PFSK-1 (cell line): Measurements from ENCODE around the gene SBF1.

Experiments used
- FOXP2 ChIP-seq: optimal IDR thresholded peaks from 2 replicates; pipeline ENCODE3; 2011; ENCODE audit warnings: borderline replicate concordance, control low read depth, inconsistent platforms; ENCODE audit not compliant: insufficient read depth; ENCODE audit errors: extremely low read length, extremely low read depth
- POLR2AphosphoS5 ChIP-seq: IDR thresholded peaks from 2 replicates; pipeline ENCODE4 v1.6.1; 2012; ENCODE audit warnings: low read depth, mild to moderate bottlenecking, control low read depth, low read length, moderate library complexity
- SIN3A ChIP-seq: IDR thresholded peaks from 2 replicates; pipeline ENCODE4 v1.6.1; 2012; ENCODE audit warnings: mild to moderate bottlenecking, low read length, moderate library complexity, borderline replicate concordance; ENCODE audit not compliant: insufficient read depth
- TAF1 ChIP-seq: IDR thresholded peaks from 2 replicates; pipeline ENCODE4 v1.6.1; 2012; ENCODE audit warnings: low read length, control low read depth, borderline replicate concordance; ENCODE audit not compliant: insufficient read depth
- TF ChIP-seq, protein P1 (sequence below), 2 experiments: IDR thresholded peaks; 2 replicates each; pipeline versions ENCODE4 v1.6.1 to v1.8.0; 2011 to 2012; ENCODE audit warnings: low read depth in 2 of 2, low read length in 2 of 2, control low read depth in 1 of 2, inconsistent platforms in 1 of 2, mild to moderate bottlenecking in 1 of 2, moderate library complexity in 1 of 2; ENCODE audit not compliant: insufficient read depth in 1 of 2

The SBF1 gene

GRCh38 chr22:50517495-50518260 lies 42.8 kb upstream of the SBF1 start:
- no peak for TF ChIP-seq SIN3A
- TF ChIP-seq, protein P1, sequence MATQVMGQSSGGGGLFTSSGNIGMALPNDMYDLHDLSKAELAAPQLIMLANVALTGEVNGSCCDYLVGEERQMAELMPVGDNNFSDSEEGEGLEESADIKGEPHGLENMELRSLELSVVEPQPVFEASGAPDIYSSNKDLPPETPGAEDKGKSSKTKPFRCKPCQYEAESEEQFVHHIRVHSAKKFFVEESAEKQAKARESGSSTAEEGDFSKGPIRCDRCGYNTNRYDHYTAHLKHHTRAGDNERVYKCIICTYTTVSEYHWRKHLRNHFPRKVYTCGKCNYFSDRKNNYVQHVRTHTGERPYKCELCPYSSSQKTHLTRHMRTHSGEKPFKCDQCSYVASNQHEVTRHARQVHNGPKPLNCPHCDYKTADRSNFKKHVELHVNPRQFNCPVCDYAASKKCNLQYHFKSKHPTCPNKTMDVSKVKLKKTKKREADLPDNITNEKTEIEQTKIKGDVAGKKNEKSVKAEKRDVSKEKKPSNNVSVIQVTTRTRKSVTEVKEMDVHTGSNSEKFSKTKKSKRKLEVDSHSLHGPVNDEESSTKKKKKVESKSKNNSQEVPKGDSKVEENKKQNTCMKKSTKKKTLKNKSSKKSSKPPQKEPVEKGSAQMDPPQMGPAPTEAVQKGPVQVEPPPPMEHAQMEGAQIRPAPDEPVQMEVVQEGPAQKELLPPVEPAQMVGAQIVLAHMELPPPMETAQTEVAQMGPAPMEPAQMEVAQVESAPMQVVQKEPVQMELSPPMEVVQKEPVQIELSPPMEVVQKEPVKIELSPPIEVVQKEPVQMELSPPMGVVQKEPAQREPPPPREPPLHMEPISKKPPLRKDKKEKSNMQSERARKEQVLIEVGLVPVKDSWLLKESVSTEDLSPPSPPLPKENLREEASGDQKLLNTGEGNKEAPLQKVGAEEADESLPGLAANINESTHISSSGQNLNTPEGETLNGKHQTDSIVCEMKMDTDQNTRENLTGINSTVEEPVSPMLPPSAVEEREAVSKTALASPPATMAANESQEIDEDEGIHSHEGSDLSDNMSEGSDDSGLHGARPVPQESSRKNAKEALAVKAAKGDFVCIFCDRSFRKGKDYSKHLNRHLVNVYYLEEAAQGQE (IDR thresholded peaks at IDR 0.05; ENCODE audit: insufficient read depth in 1 of 2, low read depth in 2 of 2, low read length in 2 of 2): no peak
- TF ChIP-seq POLR2AphosphoS5: no peak
- TF ChIP-seq FOXP2: no peak
- TF ChIP-seq TAF1: no peak

GRCh38 chr22:50516891-50517290 lies 42.1 kb upstream of the SBF1 start:
- no peak for TF ChIP-seq POLR2AphosphoS5
- no peak for TF ChIP-seq FOXP2
- TF ChIP-seq, protein P1 (IDR thresholded peaks at IDR 0.05; ENCODE audit: insufficient read depth in 1 of 2, low read depth in 2 of 2, low read length in 2 of 2): no peak
- no peak for TF ChIP-seq TAF1
- TF ChIP-seq SIN3A: no peak

DNA sequence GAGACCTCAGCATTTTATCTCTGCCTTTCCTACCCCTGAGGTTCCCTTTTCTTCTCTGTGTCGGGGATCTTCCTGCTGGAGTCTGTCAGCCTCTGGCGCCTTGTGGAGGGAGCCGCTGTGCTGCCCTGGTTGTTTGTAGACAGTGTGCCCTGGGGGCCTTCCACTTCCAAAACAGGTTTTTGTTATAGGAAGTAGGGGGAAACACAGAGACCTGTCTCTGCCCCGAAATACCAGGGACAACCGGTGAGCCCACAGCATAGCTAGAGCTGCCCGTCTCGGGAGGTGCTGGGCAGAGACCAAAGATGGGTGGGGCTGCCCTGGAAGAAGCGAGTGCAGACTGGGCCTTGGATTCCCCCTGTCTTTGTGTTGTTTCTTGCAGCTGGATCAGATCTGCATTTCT lies 41.2 kb upstream of the SBF1 start:
- TF ChIP-seq SIN3A (no peak), TAF1 (no peak), POLR2AphosphoS5 (no peak), FOXP2 (no peak)
- TF ChIP-seq, protein P1 (IDR thresholded peaks at IDR 0.05; ENCODE audit: insufficient read depth in 1 of 2, low read depth in 2 of 2, low read length in 2 of 2): no peak

DNA sequence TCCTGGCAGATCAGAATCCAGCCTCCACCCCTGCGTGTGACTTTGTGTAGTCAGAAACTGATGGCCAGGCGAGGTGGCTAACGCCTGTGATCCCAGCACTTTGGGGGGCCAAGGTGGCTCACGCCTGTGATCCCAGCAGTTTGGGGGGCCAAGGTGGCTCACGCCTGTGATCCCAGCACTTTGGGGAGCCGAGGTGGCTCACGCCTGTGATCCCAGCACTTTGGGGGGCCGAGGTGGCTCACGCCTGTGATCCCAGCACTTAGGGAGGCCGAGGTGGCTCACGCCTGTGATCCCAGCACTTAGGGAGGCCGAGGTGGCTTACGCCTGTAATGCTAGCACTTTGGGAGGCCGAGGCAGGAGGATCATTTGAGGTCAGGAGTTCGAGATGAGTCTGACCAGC lies 38.3 kb upstream of the SBF1 start:
- TF ChIP-seq TAF1 (no peak), FOXP2 (no peak), POLR2AphosphoS5 (no peak), SIN3A (no peak)
- TF ChIP-seq, protein P1 (IDR thresholded peaks at IDR 0.05; ENCODE audit: insufficient read depth in 1 of 2, low read depth in 2 of 2, low read length in 2 of 2): no peak

GRCh38 chr22:50508897-50509296 lies 34.1 kb upstream of the SBF1 start:
- TF ChIP-seq FOXP2: no peak
